C4-2B (cell line): ENCODE data around the gene ENPP3.

ENCODE experiments used
- H3K27ac ChIP-seq: fragments of 450-650 bp; 2 replicates; pipeline ENCODE4 v1.5.1; 2017
- ZFX ChIP-seq: fragments of 450-650 bp; IDR thresholded peaks from 2 replicates; pipeline ENCODE4 v1.6.1; 2017
- TF ChIP-seq, protein P1 (sequence below): fragments of 450-650 bp; conservative IDR thresholded peaks from 2 replicates; pipeline ENCODE4 v1.5.1; 2017; ENCODE audit warnings: mild to moderate bottlenecking

ENPP3 gene

DNA sequence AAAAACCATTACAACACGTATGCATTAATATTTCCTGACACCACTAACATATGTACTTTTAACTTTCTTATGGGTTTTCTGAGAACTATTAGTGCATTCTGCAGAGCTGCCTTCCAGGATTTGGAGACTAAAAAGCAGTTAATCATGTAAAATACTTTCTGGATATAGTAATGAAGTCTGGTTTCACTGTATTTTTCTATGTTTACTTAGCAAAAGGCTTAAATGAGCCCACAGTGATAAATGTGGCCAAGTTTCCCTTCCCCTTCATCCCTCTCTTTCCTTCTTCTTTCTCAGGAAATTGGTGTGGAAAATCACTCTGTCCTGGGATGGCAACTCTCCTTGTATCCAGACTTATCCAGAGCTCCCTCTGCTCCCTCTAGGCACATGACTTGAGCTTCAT, 141.1 kb downstream of the ENPP3 start:
- TF ChIP-seq, protein P1, sequence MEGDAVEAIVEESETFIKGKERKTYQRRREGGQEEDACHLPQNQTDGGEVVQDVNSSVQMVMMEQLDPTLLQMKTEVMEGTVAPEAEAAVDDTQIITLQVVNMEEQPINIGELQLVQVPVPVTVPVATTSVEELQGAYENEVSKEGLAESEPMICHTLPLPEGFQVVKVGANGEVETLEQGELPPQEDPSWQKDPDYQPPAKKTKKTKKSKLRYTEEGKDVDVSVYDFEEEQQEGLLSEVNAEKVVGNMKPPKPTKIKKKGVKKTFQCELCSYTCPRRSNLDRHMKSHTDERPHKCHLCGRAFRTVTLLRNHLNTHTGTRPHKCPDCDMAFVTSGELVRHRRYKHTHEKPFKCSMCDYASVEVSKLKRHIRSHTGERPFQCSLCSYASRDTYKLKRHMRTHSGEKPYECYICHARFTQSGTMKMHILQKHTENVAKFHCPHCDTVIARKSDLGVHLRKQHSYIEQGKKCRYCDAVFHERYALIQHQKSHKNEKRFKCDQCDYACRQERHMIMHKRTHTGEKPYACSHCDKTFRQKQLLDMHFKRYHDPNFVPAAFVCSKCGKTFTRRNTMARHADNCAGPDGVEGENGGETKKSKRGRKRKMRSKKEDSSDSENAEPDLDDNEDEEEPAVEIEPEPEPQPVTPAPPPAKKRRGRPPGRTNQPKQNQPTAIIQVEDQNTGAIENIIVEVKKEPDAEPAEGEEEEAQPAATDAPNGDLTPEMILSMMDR = no peak
- no peak for TF ChIP-seq ZFX
- no peak overlapping the region for H3K27ac ChIP-seq

GRCh38 chr6:131779304-131779703, 142.2 kb downstream of the ENPP3 start:
- no peak for TF ChIP-seq ZFX
- TF ChIP-seq, protein P1 = no peak
- no peak overlapping the region for H3K27ac ChIP-seq

- no peak overlapping the region for H3K27ac ChIP-seq
- TF ChIP-seq ZFX = no peak
- TF ChIP-seq, protein P1 = no peak
Observed at GRCh38 chr6:131780600-131780999, 143.5 kb downstream of the ENPP3 start.

DNA sequence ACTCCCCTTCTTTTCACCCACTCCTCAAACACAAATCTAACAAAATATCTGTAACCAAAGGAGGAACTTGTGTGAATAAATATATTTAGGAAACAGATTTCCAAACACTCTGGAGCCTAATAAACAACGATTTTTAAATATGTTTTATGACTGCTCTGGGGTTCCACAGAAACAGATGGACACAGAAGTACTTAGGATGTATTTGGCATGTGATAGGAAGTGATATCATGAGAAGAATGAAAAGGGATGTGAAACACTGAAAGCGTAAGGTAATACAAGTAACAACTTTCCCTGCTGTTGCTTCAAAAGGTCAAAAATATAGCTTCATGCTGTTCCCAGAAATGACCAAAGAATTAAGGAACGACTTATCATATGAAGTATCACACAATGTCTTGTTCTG, 144.6 kb downstream of the ENPP3 start:
- TF ChIP-seq ZFX = no peak
- TF ChIP-seq, protein P1 = no peak
- H3K27ac ChIP-seq = no peak overlapping the region

GRCh38 chr6:131782764-131783163, 145.7 kb downstream of the ENPP3 start:
- no peak overlapping the region for H3K27ac ChIP-seq
- TF ChIP-seq, protein P1 = no peak; the same call in 1 of the 2 replicates
- no peak for TF ChIP-seq ZFX

DNA sequence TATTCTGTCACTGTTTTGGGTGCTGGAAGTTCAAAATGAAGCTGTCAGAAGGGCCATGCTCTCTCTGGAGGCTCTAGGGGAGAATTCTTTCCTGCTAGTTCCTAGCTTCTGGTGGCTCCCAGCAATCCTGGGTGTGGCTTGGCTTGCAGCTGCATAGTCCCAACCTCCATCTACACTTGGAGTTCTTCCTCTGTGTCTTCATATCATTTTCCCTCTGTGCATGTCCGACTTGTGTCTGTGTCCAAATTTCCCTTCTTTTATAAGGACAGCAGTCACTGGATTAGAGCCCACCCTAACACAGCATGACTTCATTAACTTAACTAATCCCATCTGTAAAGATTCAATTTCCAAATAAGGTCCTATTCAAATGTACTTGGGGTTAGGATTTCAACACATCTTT, 147.5 kb downstream of the ENPP3 start:
- H3K27ac ChIP-seq = no peak overlapping the region
- TF ChIP-seq ZFX = no peak
- TF ChIP-seq, protein P1 = no peak

DNA sequence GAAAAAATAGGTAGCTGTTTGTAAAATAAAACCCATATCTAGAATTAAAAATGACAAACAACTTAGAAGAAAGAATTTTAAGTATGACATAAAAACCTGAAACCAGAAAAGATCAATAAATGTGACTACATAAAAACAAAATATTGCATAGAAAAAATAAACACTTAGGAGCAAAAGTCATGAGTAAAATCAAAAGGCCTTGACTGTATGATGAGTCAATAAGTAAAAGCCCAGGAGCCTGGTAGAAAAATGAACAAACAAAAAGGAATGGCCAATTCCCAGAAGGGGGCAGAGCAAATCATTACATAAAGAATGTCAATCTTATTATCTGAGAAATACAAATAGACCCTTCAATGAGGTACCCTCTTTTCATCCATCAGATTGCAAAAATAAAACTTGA, 150.0 kb downstream of the ENPP3 start:
- no peak for TF ChIP-seq ZFX
- TF ChIP-seq, protein P1 = no peak
- H3K27ac ChIP-seq = no peak overlapping the region
